Fibroblast of the aortic adventitia (primary cell): ENCODE results near the gene RNF187. TPM values are rescaled to one million over a fixed set of nuclear protein-coding genes. Genes with fewer than 3 reads are reported as not detected.
"Not testable (repeated sequence)": the region's sequence is repeated elsewhere in the genome, so short reads cannot be mapped to it uniquely, and the experiment has no call there.

ENCODE experiments used
- DNase-seq: peaks from one replicate; pipeline ENCODE4 v3.0.0-alpha.2; 2010; ENCODE audit warnings: low read depth
- H3K4me3 ChIP-seq: 2 replicates; pipeline ENCODE4 v1.5.1; 2011; ENCODE audit warnings: low read depth, mild to moderate bottlenecking, control low read depth, low read length, moderate library complexity
- CTCF ChIP-seq: IDR thresholded peaks from 2 replicates; pipeline ENCODE4 v1.5.1; 2011; ENCODE audit warnings: mild to moderate bottlenecking, low read length, control low read depth, inconsistent platforms; ENCODE audit not compliant: insufficient read depth
- total RNA-seq: library from RNA; depleted of rRNA; stranded (reverse); fragments of >200 nt; gene quantifications from 2 replicates; pipeline ENCODE4 v1.2.3, GENCODE V29; 2012; ENCODE audit warnings: low replicate concordance

The RNF187 gene
- total RNA-seq, 1 donor, result 39.8 TPM

- no peak for TF ChIP-seq CTCF
- DNase-seq, result no peak
- no peak overlapping the region for H3K4me3 ChIP-seq
These were observed 13.1 kb downstream of the RNF187 start for GRCh38 chr1:228500143-228500734.

GRCh38 chr1:228500901-228501871 is 14.0 kb downstream of the RNF187 start:
- peak; percentile 97 for TF ChIP-seq CTCF
- DNase-seq, result peak; percentile 89
- peak overlapping the region; percentile 39 for H3K4me3 ChIP-seq

- DNase-seq, result no peak
- no peak overlapping the region for H3K4me3 ChIP-seq
- no peak for TF ChIP-seq CTCF
These were observed 15.3 kb downstream of the RNF187 start for GRCh38 chr1:228502522-228502921.

- not testable (repeated sequence) for DNase-seq, H3K4me3 ChIP-seq
These were observed 18.8 kb downstream of the RNF187 start for GRCh38 chr1:228505944-228506343.

- DNase-seq, result no peak
- TF ChIP-seq CTCF, result no peak
These were observed 20.9 kb downstream of the RNF187 start for GRCh38 chr1:228507961-228508652.

GRCh38 chr1:228508840-228509415 is 21.7 kb downstream of the RNF187 start:
- DNase-seq, result no peak
- H3K4me3 ChIP-seq, result no peak overlapping the region
- no peak for TF ChIP-seq CTCF

More at GRCh38 chr1:228507961-228508652, 20.9 kb downstream of the RNF187 start:
- H3K4me3 ChIP-seq, result no peak overlapping the region
